Measurements from ENCODE around the gene PATJ.

DNA sequence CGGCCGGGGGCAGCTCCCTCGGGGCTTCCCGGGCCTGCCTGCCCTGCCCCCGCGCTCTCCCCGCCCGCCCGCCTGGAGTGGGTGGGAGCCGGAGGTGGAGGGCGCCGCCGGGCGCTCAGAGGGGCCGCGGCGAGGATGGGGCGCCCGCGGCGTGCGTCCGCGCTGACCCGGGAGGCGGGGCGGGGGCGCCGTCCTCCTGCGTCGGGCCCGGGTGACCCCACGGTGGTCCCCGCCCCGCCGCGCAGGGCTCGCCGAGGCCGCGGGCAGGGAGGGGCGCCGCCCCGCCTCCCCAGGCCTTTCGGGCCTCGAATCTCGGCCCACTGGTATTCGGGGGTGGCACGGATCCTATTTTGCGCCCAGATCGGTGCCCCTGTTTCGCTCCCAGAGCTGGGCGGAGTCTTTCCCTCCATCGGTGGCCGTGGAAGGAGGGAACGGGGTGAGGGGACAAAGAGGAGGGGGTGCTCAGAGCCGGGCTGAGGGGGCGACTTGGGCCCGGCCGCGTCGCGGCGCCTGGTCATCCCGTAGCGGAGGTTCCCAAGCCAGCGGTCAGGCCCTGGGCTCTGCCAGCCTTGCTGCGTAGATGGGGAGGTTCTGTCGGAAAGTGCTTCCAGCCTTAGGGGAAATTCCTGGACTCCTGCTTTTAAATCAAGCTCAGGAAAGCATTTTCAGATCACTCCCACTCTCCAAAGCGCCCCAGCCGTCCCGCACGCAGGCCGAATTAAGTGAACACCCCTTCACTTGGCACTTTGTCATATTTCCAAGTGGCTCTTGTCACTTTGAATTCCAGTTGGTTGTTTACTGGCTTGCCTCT is 545 bp downstream of the PATJ start:
- TF ChIP-seq POLR2A (IDR thresholded peaks at IDR 0.05) = peak in 1 of 4 donors; percentile 11
- TF ChIP-seq, protein P1, sequence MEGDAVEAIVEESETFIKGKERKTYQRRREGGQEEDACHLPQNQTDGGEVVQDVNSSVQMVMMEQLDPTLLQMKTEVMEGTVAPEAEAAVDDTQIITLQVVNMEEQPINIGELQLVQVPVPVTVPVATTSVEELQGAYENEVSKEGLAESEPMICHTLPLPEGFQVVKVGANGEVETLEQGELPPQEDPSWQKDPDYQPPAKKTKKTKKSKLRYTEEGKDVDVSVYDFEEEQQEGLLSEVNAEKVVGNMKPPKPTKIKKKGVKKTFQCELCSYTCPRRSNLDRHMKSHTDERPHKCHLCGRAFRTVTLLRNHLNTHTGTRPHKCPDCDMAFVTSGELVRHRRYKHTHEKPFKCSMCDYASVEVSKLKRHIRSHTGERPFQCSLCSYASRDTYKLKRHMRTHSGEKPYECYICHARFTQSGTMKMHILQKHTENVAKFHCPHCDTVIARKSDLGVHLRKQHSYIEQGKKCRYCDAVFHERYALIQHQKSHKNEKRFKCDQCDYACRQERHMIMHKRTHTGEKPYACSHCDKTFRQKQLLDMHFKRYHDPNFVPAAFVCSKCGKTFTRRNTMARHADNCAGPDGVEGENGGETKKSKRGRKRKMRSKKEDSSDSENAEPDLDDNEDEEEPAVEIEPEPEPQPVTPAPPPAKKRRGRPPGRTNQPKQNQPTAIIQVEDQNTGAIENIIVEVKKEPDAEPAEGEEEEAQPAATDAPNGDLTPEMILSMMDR (IDR thresholded peaks at IDR 0.05) = no peak

Measured in esophagus squamous epithelium (tissue), 4 donors.